ENCODE results near the gene MINAR1.

MINAR1 gene

GRCh38 chr15:79432345-79433275 lies 474 bp downstream of the MINAR1 start:
- TF ChIP-seq, protein P1, sequence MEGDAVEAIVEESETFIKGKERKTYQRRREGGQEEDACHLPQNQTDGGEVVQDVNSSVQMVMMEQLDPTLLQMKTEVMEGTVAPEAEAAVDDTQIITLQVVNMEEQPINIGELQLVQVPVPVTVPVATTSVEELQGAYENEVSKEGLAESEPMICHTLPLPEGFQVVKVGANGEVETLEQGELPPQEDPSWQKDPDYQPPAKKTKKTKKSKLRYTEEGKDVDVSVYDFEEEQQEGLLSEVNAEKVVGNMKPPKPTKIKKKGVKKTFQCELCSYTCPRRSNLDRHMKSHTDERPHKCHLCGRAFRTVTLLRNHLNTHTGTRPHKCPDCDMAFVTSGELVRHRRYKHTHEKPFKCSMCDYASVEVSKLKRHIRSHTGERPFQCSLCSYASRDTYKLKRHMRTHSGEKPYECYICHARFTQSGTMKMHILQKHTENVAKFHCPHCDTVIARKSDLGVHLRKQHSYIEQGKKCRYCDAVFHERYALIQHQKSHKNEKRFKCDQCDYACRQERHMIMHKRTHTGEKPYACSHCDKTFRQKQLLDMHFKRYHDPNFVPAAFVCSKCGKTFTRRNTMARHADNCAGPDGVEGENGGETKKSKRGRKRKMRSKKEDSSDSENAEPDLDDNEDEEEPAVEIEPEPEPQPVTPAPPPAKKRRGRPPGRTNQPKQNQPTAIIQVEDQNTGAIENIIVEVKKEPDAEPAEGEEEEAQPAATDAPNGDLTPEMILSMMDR (conservative IDR thresholded peaks at IDR 0.05; ENCODE audit: low read depth, low read length): no peak
- H3K4me3 ChIP-seq (ENCODE audit: low read length): peak overlapping the region; percentile 55
- no peak for DNase-seq (ENCODE audit: low read depth)

DNA sequence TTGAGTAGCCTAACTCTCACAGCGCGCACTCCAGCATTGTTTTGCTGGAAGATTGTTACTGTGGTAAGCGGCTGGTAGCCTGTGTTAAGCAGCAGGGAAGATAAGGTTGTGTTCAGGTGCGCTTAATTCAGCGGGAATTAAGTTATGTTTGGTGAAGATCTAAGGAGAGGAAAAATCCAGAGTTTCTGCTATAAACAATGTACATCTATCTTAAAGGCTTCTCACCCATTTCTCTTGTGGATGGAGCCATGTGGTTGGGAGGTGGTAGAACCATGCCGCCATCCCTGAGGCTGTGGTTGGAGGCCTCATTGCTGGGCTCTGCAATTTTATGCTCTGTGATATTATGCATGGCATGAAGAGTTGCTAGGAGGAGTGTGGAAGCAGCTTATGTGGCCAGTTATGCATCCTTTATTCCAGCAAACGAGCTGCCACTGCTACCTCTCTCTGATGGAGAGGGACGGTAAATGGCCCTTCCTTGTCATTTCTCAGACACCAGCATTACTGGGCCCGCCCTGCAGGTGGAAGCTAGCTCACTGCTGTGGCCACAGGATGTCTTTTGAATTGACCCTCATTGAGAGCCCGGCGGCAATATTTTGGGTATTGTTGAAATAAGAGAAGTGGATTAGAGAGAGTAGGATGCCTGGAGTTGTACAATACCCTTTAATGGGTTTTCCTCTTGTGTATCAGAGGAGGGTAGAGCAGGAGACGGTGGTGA lies 1.3 kb downstream of the MINAR1 start:
- TF ChIP-seq, protein P1 (conservative IDR thresholded peaks at IDR 0.05; ENCODE audit: low read depth, low read length): no peak
- DNase-seq (ENCODE audit: low read depth): no peak
- H3K4me3 ChIP-seq (ENCODE audit: low read length): no peak overlapping the region

DNA sequence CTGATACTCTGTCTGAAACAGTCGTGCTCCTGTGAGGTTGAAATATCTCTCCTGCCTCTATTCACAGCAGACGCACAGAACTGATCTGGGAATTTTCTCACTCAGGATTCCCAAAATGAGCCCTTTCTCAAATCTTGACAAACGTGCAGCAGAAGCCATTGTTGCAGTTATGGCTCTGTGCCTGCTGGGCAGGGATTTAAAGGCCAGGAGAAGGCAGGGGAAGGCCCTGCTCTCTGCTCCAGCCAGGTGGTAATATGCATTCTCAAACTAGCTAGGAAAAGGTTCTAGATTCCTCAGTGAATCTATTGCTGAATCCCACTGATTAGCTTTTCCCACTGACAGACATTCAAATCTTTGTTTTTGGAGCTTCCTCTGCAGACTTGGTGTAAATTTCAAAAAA lies 2.2 kb downstream of the MINAR1 start:
- H3K4me3 ChIP-seq (ENCODE audit: low read length): no peak overlapping the region
- DNase-seq (ENCODE audit: low read depth): no peak
- TF ChIP-seq, protein P1 (conservative IDR thresholded peaks at IDR 0.05; ENCODE audit: low read depth, low read length): no peak

GRCh38 chr15:79436037-79436780 lies 4.1 kb downstream of the MINAR1 start:
- TF ChIP-seq, protein P1 (conservative IDR thresholded peaks at IDR 0.05; ENCODE audit: low read depth, low read length): no peak

GRCh38 chr15:79437275-79438000 lies 5.3 kb downstream of the MINAR1 start:
- H3K4me3 ChIP-seq (ENCODE audit: low read length): no peak overlapping the region
- no peak for DNase-seq (ENCODE audit: low read depth)
- TF ChIP-seq, protein P1 (conservative IDR thresholded peaks at IDR 0.05; ENCODE audit: low read depth, low read length): no peak

More at GRCh38 chr15:79436037-79436780, 4.1 kb downstream of the MINAR1 start:
- no peak for DNase-seq (ENCODE audit: low read depth)
- no peak overlapping the region for H3K4me3 ChIP-seq (ENCODE audit: low read length)

DNA sequence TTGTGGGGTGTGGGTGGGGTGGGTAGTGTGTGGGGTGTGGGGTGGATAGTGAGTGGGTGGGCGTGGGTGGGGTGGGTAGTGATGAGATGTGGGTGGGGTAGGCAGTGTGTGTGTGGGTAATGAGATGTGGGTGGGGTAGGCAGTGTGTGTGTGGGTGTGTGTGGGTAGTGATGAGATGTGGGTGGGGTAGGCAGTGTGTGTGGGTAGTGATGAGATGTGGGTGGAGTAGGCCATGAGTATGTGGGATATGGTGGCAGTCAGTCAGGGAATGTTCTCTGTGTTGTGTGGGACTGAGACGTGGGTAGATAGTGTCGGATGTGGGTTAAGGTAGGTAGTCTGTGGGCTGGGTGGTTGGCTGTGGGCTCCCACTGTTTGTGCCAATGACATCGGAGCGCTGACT lies 7.1 kb downstream of the MINAR1 start:
- no peak for DNase-seq (ENCODE audit: low read depth)
- H3K4me3 ChIP-seq (ENCODE audit: low read length): no peak overlapping the region
- TF ChIP-seq, protein P1 (conservative IDR thresholded peaks at IDR 0.05; ENCODE audit: low read depth, low read length): no peak

Measured in retinal pigment epithelial cell (primary cell).